ENCODE data around the gene ASPSCR1. TPM values are rescaled to one million over a fixed set of nuclear protein-coding genes. Genes with fewer than 3 reads are reported as not detected.

The ASPSCR1 gene
- total and polyA plus RNA-seq, 2 of the 13 experiments (the other 11 are each of a cell fraction or from before 2014, with no cell fraction given) = 274 to 314 TPM

- no peak for TF ChIP-seq ZNF275 (CRISPR knock-in tag; IDR thresholded peaks at IDR 0.05; ENCODE audit: borderline replicate concordance)
- TF ChIP-seq ZNF142 (CRISPR knock-in tag; IDR thresholded peaks at IDR 0.05) = no peak
- no peak for TF ChIP-seq ZEB1 (IDR thresholded peaks at IDR 0.05; ENCODE audit: insufficient replicate concordance, low read depth)
- peak; percentile 89; the same call in 1 of the 2 replicates for TF ChIP-seq ZNF567 (CRISPR knock-in tag; IDR thresholded peaks at IDR 0.05; ENCODE audit: borderline replicate concordance)
- peak; percentile 95 for TF ChIP-seq ZBTB7B (CRISPR knock-in tag; IDR thresholded peaks at IDR 0.05)
- TF ChIP-seq MAFK (conservative IDR thresholded peaks at IDR 0.05 in 1 of 2, IDR thresholded peaks at IDR 0.05 in 1 of 2; ENCODE audit: low read length in 2 of 2) = no peak
- peak; percentile 75 for TF ChIP-seq ZNF350 (CRISPR knock-in tag; IDR thresholded peaks at IDR 0.05; ENCODE audit: borderline replicate concordance, low read depth)
- TF ChIP-seq ZNF607 (CRISPR knock-in tag; IDR thresholded peaks at IDR 0.05; ENCODE audit: borderline replicate concordance) = peak; percentile 80
- TF ChIP-seq DNMT3B (CRISPR knock-in tag; conservative IDR thresholded peaks at IDR 0.05) = no peak
- TF ChIP-seq IRF1 (CRISPR knock-in tag; IDR thresholded peaks at IDR 0.05; ENCODE audit: low read depth) = 0 out of 2 replicates have a peak, but pooled peaks have one; percentile 42
- no peak for TF ChIP-seq ELF4 (CRISPR knock-in tag; IDR thresholded peaks at IDR 0.05; ENCODE audit: borderline replicate concordance)
- TF ChIP-seq HNF4A (CRISPR knock-in tag; IDR thresholded peaks at IDR 0.05) = peak; percentile 42
- no peak for TF ChIP-seq KLF11 (CRISPR knock-in tag; IDR thresholded peaks at IDR 0.05)
- TF ChIP-seq ZBTB49 (CRISPR knock-in tag; IDR thresholded peaks at IDR 0.05; ENCODE audit: borderline replicate concordance) = peak; percentile 96; the same call in 1 of the 2 replicates
- TF ChIP-seq YY1 (IDR thresholded peaks at IDR 0.05; ENCODE audit: insufficient read depth, insufficient replicate concordance, low read depth, low read length) = peak; percentile 89
- TF ChIP-seq HES4 (CRISPR knock-in tag; IDR thresholded peaks at IDR 0.05; ENCODE audit: borderline replicate concordance) = 0 out of 2 replicates have a peak, but pooled peaks have one; percentile 56
Measured at GRCh38 chr17:82065638-82066303, 88.3 kb downstream of the ASPSCR1 start, which contains the start of gene DUS1L (continued).
